Natural killer cell (primary cell): ENCODE data around the gene LACRT. TPM values are rescaled to one million over a fixed set of nuclear protein-coding genes. Genes with fewer than 3 reads are reported as not detected.

ENCODE experiments used
- ATAC-seq, 3 donors: fragments of 150-1000 bp in 2 of 3; fragments of 200-7000 bp in 1 of 3; cut with Tn5 transposase; 1 replicate in 1 of 3; 2 replicates in 2 of 3; pipeline ENCODE4 v1.10.0; 2021; ENCODE audit warnings: mild to moderate bottlenecking in 2 of 3, moderate library complexity in 2 of 3
- DNase-seq, 2 donors: peaks; one replicate each; pipeline versions ENCODE4 v3.0.0 to v3.0.0-alpha.2; 2013 to 2021; ENCODE audit warnings: mixed read lengths in 1 of 2
- H3K27ac ChIP-seq: one replicate; pipeline ENCODE4 v1.5.1; 2013; ENCODE audit warnings: mild to moderate bottlenecking, low read length
- H3K27me3 ChIP-seq: one replicate; pipeline ENCODE4 v1.6.1; 2013; ENCODE audit warnings: low read length; ENCODE audit not compliant: control insufficient read depth, insufficient read depth
- H3K36me3 ChIP-seq: one replicate; pipeline ENCODE4 v1.6.1; 2013; ENCODE audit warnings: low read length; ENCODE audit not compliant: control insufficient read depth, insufficient read depth
- H3K4me1 ChIP-seq: one replicate; pipeline ENCODE4 v1.6.1; 2013; ENCODE audit warnings: low read length; ENCODE audit not compliant: control insufficient read depth, insufficient read depth
- H3K4me3 ChIP-seq: one replicate; pipeline ENCODE4 v1.5.1; 2013; ENCODE audit warnings: low read length
- H3K9me3 ChIP-seq: one replicate; pipeline ENCODE4 v1.6.1; 2013; ENCODE audit warnings: low read length; ENCODE audit not compliant: control insufficient read depth, insufficient read depth
- H3K27ac Mint-ChIP-seq, 2 donors: one replicate each; pipeline ENCODE4 v1.8.0; 2022; ENCODE audit warnings: mild to moderate bottlenecking in 2 of 2, mixed read lengths in 2 of 2, moderate library complexity in 1 of 2
- H3K27me3 Mint-ChIP-seq, 2 donors: one replicate each; pipeline ENCODE4 v1.8.0; 2022; ENCODE audit warnings: low read depth in 2 of 2, mixed read lengths in 2 of 2
- H3K36me3 Mint-ChIP-seq: one replicate; pipeline ENCODE4 v1.8.0; 2022; ENCODE audit warnings: mixed read lengths
- H3K4me1 Mint-ChIP-seq, 2 donors: one replicate each; pipeline ENCODE4 v1.8.0; 2022; ENCODE audit warnings: mixed read lengths in 2 of 2
- H3K4me3 Mint-ChIP-seq: one replicate; pipeline ENCODE4 v1.8.0; 2022; ENCODE audit warnings: mild to moderate bottlenecking, moderate library complexity, mixed read lengths
- H3K9me3 Mint-ChIP-seq, 2 donors: one replicate each; pipeline ENCODE4 v1.8.0; 2022; ENCODE audit warnings: mixed read lengths in 2 of 2
- CTCF ChIP-seq: fragments of 200-600 bp; IDR thresholded peaks from one replicate; pipeline ENCODE4 v1.8.0; 2022; ENCODE audit warnings: antibody characterized with exemption
- WGBS: methylation state at CpG from one replicate; pipeline ENCODE4 v1.1.7; 2013; ENCODE audit warnings: missing lambda C conversion rate; ENCODE audit not compliant: insufficient coverage; 5-methylcytosine and 5-hydroxymethylcytosine counted together
- intact Hi-C: fragments of 100-400 bp; cut with micrococcal nuclease; formaldehyde crosslinking; loops from one replicate; pipeline ENCODE4 v1.14.2; 2022
- total RNA-seq, 4 donors: library from RNA; stranded (reverse); fragments of 120-200 nt in 1 of 4; gene quantifications; one replicate each; pipeline versions ENCODE4 v1.2.3 to v1.2.4, GENCODE V29; 2013 to 2022

The LACRT gene
- total RNA-seq, 3 donors from 2014 or later (not counting 1 experiment from before 2014, with no cell fraction given) = not detected

- intact Hi-C loops = no loop called here
- 92% methylated on average over 4 of the region's 5 CpGs for WGBS
- H3K4me1 ChIP-seq = peaks cover 8% of the 10 kb centered on the region
- H3K9me3 ChIP-seq = no peaks in the 10 kb centered on the region
- DNase-seq = no peak
- Mint-ChIP-seq H3K9me3 (no peaks in the 10 kb centered on the region), H3K27me3 (peaks cover 56 to 67% of the 10 kb centered on the region in 2 donors), H3K4me1 (peaks cover 6% of the 10 kb centered on the region in 2 donors), H3K36me3 (no peaks in the 10 kb centered on the region), H3K27ac (no peak overlapping the region), H3K4me3 (no peak overlapping the region)
- no peak for ATAC-seq
- TF ChIP-seq CTCF = no peak
- no peak overlapping the region for H3K4me3 ChIP-seq
- H3K27me3 ChIP-seq = peaks cover 22% of the 10 kb centered on the region
- H3K36me3 ChIP-seq = no peaks in the 10 kb centered on the region
- no peak overlapping the region for H3K27ac ChIP-seq
Measured at GRCh38 chr12:54589964-54590363, 44.7 kb downstream of the LACRT start.

DNA sequence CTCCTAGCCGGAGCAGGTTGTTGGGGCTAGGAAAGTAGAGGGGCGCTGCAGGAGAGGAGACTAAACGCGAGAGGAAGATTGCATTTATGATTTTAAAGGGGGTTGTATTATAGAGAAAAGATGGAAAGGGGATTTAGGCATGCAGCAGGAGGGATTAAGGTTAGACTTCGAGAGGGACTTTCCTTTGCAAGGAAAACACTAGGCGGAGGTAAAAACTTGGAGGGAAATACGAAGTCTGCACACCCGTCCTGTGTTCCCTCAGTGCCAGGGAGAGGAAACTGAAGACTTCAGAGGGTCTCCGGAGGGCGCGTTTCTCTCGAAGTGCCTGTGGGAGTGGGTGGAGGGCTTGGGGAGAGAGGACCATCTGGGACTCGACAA is 45.8 kb downstream of the LACRT start:
- no peak for TF ChIP-seq CTCF
- Mint-ChIP-seq H3K4me3 (peak overlapping the region; percentile 72), H3K4me1 (peaks cover 6% of the 10 kb centered on the region in 2 donors), H3K36me3 (no peaks in the 10 kb centered on the region), H3K27me3 (peaks cover 66 to 77% of the 10 kb centered on the region in 2 donors), H3K27ac (no peak overlapping the region), H3K9me3 (no peaks in the 10 kb centered on the region)
- no peak overlapping the region for H3K27ac ChIP-seq
- no peaks in the 10 kb centered on the region for H3K9me3 ChIP-seq
- WGBS = 36% methylated on average over 13 of the region's 13 CpGs
- H3K36me3 ChIP-seq = no peaks in the 10 kb centered on the region
- peaks cover 25% of the 10 kb centered on the region for H3K27me3 ChIP-seq
- no peak for DNase-seq
- ATAC-seq = no peak
- peaks cover 8% of the 10 kb centered on the region for H3K4me1 ChIP-seq
- intact Hi-C loops = no loop called here
- no peak overlapping the region for H3K4me3 ChIP-seq

DNA sequence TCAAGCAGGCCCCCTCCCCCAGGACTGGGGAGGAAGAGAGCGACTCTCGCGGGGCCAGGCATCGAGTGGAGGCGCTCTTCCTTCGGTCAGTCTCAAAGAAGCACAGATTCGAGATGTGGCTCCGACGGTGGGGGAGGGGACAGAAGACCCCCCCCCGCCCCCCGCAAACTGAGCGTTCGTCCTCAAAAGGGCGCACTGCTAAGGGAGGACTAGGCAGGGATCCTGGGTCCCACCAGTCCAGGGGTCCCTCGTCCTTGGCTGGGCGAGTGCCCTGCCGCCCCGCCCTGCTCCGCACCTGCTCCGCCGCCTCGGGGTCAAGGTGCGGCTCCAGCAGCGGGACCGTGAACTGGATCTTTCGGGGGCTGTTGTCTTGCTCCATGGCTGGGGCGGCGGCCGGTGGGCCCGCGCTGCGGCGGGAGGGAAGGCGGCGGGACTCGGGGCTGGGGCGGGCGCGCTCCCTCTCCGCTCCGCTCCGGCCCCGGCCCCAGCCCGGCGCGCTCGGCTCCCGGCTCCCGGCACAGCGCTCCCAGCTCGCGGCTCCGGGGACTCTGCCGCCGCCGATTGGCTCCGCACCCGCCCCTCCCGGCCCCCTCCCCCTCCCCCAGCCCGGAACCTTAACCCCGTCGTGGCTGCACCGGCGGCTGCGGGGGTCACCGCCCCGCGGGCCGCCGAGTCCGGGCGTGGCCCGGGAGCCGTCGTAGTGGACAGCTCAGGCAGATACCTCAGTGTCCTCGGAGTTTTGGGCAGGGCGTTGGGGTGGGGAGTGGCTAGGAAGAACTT is 46.4 kb downstream of the LACRT start, which contains the start of gene PPP1R1A:
Gene PPP1R1A, minus strand, starts transcription at position 550 of the 780 bp plus-strand sequence. Its CDS starts 171 bp downstream, at position 379.
- intact Hi-C loops = no loop called here
- Mint-ChIP-seq H3K36me3 (no peaks in the 10 kb centered on the region), H3K9me3 (no peaks in the 10 kb centered on the region), H3K4me3 (peak within 1 kb of the TSS; percentile 72), H3K27me3 (peaks cover 72 to 83% of the 10 kb centered on the region in 2 donors), H3K4me1 (peaks cover 6% of the 10 kb centered on the region in 2 donors), H3K27ac (no peak within 1 kb of the TSS)
- no peak for TF ChIP-seq CTCF
- Histone ChIP-seq H3K4me1 (peaks cover 8% of the 10 kb centered on the region), H3K36me3 (no peaks in the 10 kb centered on the region), H3K4me3 (no peak within 1 kb of the TSS), H3K9me3 (no peaks in the 10 kb centered on the region), H3K27ac (no peak within 1 kb of the TSS), H3K27me3 (peaks cover 25% of the 10 kb centered on the region)
- WGBS = 5% methylated on average over 76 of the region's 77 CpGs
- peak in 2 of 3 donors; percentile 24 to 34 for ATAC-seq
- no peak for DNase-seq
